NB4 (cell line): ENCODE data around the gene COL9A2.

Experiments used
- MAX ChIP-seq: IDR thresholded peaks from 2 replicates; pipeline ENCODE4 v1.6.1; 2011; ENCODE audit warnings: low read depth, low read length
- MYC ChIP-seq: IDR thresholded peaks from 2 replicates; pipeline ENCODE4 v1.6.1; 2011; ENCODE audit warnings: low read depth, low read length
- POLR2A ChIP-seq: IDR thresholded peaks from 2 replicates; pipeline ENCODE4 v1.6.1; 2011; ENCODE audit warnings: mild to moderate bottlenecking; ENCODE audit not compliant: insufficient read length; ENCODE audit errors: extremely low read depth
- TF ChIP-seq, protein P1 (sequence below): IDR thresholded peaks from one replicate; pipeline ENCODE4 v1.5.1; 2012; ENCODE audit warnings: low read depth, low read length

DNA sequence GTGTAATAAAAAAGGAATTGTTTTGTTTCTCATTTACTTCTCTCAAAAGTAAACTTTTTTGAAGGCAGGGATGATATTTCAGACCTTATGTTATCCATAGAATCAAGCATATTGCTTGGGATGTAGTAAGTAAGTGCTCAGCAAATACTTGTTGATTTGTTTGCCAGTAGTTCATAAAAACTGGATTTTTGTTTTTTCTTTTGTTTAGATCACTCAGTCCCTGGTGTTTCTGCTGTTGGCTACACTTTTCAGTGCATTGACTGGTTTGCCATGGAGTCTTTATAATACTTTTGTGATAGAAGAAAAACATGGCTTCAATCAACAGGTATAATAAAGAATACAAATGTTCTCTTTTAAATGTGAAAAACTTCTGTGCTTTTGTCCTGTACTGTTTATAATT, 48.9 kb downstream of the COL9A2 start:
- TF ChIP-seq, protein P1, sequence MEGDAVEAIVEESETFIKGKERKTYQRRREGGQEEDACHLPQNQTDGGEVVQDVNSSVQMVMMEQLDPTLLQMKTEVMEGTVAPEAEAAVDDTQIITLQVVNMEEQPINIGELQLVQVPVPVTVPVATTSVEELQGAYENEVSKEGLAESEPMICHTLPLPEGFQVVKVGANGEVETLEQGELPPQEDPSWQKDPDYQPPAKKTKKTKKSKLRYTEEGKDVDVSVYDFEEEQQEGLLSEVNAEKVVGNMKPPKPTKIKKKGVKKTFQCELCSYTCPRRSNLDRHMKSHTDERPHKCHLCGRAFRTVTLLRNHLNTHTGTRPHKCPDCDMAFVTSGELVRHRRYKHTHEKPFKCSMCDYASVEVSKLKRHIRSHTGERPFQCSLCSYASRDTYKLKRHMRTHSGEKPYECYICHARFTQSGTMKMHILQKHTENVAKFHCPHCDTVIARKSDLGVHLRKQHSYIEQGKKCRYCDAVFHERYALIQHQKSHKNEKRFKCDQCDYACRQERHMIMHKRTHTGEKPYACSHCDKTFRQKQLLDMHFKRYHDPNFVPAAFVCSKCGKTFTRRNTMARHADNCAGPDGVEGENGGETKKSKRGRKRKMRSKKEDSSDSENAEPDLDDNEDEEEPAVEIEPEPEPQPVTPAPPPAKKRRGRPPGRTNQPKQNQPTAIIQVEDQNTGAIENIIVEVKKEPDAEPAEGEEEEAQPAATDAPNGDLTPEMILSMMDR, result no peak
- no peak for TF ChIP-seq POLR2A
- no peak for TF ChIP-seq MAX
- no peak for TF ChIP-seq MYC
